ENCODE data around the gene LSM10. TPM values are rescaled to one million over a fixed set of nuclear protein-coding genes. Genes with fewer than 3 reads are reported as not detected.
A peak's percentile ranks its signal among the peaks of the same experiment; 100 is the strongest.

Gene LSM10
- total and polyA plus RNA-seq, 2 experiments from 2014 or later: 27.5 to 98.9 TPM

- TF ChIP-seq ZNF462 (CRISPR knock-in tag; IDR thresholded peaks at IDR 0.05): no peak
- TF ChIP-seq EZH2phosphoT487 (IDR thresholded peaks at IDR 0.05; ENCODE audit: unreplicated experiment): no peak
- TF ChIP-seq EZH2 (IDR thresholded peaks at IDR 0.05; ENCODE audit: low read depth, unreplicated experiment): no peak
Measured at GRCh38 chr1:36387141-36387949, 10.4 kb downstream of the LSM10 start (continued).

GRCh38 chr1:36386265-36387140 is 11.2 kb downstream of the LSM10 start:
- Mint-ChIP-seq H3K4me1 (peaks cover 37% of the 10 kb centered on the region), H3K27ac (peak overlapping the region; percentile 100), H3K4me3 (peak overlapping the region; percentile 95), H3K36me3 (ENCODE audit: low read depth) (peaks cover 19% of the 10 kb centered on the region), H3K27me3 (ENCODE audit: insufficient read depth, low read depth, poor library complexity) (peaks cover 23% of the 10 kb centered on the region), H3K9me3 (no peaks in the 10 kb centered on the region)
- H3K36me3 ChIP-seq (ENCODE audit: insufficient read depth): no peaks in the 10 kb centered on the region
- H3F3A ChIP-seq (replicated peaks; ENCODE audit: low read depth): peaks cover 21% of the 10 kb centered on the region
- peak; percentile 61 for ATAC-seq
- H2AFZ ChIP-seq: no peak overlapping the region
- H3K4me2 ChIP-seq: peak overlapping the region; percentile 82
- H3K4me1 ChIP-seq (ENCODE audit: insufficient read depth): peaks cover 16% of the 10 kb centered on the region
- H3K4me3 ChIP-seq: peak overlapping the region; percentile 58
- peak overlapping the region; percentile 98 for H3K27ac ChIP-seq (ENCODE audit: low read depth)
- H3K27me3 ChIP-seq (ENCODE audit: insufficient read depth): no peaks in the 10 kb centered on the region
- H4K20me1 ChIP-seq (replicated peaks; ENCODE audit: insufficient read depth): peaks cover 24% of the 10 kb centered on the region
- H3K79me2 ChIP-seq (replicated peaks; ENCODE audit: insufficient read depth): peaks cover 38% of the 10 kb centered on the region
- no peaks in the 10 kb centered on the region for H3K9me2 ChIP-seq (ENCODE audit: insufficient read depth)
- peak; percentile 97 for DNase-seq (ENCODE audit: low spot score)
- TF ChIP-seq POLR2AphosphoS5 (IDR thresholded peaks at IDR 0.05; ENCODE audit: low read depth): peak; percentile 82
- TF ChIP-seq ZNF331 (CRISPR knock-in tag; IDR thresholded peaks at IDR 0.05; ENCODE audit: low read depth): no peak
- peak in 1 of 2 experiments; percentile 34; a peak in 1 of 4 replicates for TF ChIP-seq CTCF (conservative IDR thresholded peaks at IDR 0.05; ENCODE audit: low read depth in 2 of 2)

Measured in GM23338 (cell line).